ENCODE results near the gene SPG21.

Gene SPG21

GRCh38 chr15:64938192-64938591 lies 51.5 kb downstream of the SPG21 start:
- no peak for TF ChIP-seq CTCF (IDR thresholded peaks at IDR 0.05; ENCODE audit: low read depth, low read length)
- in situ Hi-C loops (cut with HindIII; ENCODE audit: low sequenced_read_pairs): no loop called here
- peak; percentile 6 for DNase-seq (ENCODE audit: low read depth, low spot score)
- H3K4me3 ChIP-seq (ENCODE audit: low read depth, low read length): no peak overlapping the region

- H3K4me3 ChIP-seq (ENCODE audit: low read depth, low read length): no peak overlapping the region
- no peak for DNase-seq (ENCODE audit: low read depth, low spot score)
- in situ Hi-C loops (cut with HindIII; ENCODE audit: low sequenced_read_pairs): no loop called here
- no peak for TF ChIP-seq CTCF (IDR thresholded peaks at IDR 0.05; ENCODE audit: low read depth, low read length)
Measured at GRCh38 chr15:64934023-64934422, 55.7 kb downstream of the SPG21 start.

- TF ChIP-seq CTCF (IDR thresholded peaks at IDR 0.05; ENCODE audit: low read depth, low read length): no peak
- in situ Hi-C loops (cut with HindIII; ENCODE audit: low sequenced_read_pairs): no loop called here
- no peak for DNase-seq (ENCODE audit: low read depth, low spot score)
- no peak overlapping the region for H3K4me3 ChIP-seq (ENCODE audit: low read depth, low read length)
Measured at GRCh38 chr15:64931381-64931780, 58.3 kb downstream of the SPG21 start.

- in situ Hi-C loops (cut with HindIII; ENCODE audit: low sequenced_read_pairs): no loop called here
- TF ChIP-seq CTCF (IDR thresholded peaks at IDR 0.05; ENCODE audit: low read depth, low read length): no peak
- H3K4me3 ChIP-seq (ENCODE audit: low read depth, low read length): no peak overlapping the region
- DNase-seq (ENCODE audit: low read depth, low spot score): peak; percentile 55
Measured at GRCh38 chr15:64930778-64931371, 58.8 kb downstream of the SPG21 start.

- in situ Hi-C loops (cut with HindIII; ENCODE audit: low sequenced_read_pairs): no loop called here
- no peak for TF ChIP-seq CTCF (IDR thresholded peaks at IDR 0.05; ENCODE audit: low read depth, low read length)
- no peak for DNase-seq (ENCODE audit: low read depth, low spot score)
- H3K4me3 ChIP-seq (ENCODE audit: low read depth, low read length): no peak overlapping the region
Measured at GRCh38 chr15:64930019-64930652, 59.6 kb downstream of the SPG21 start.

- no peak overlapping the region for H3K4me3 ChIP-seq (ENCODE audit: low read depth, low read length)
- in situ Hi-C loops (cut with HindIII; ENCODE audit: low sequenced_read_pairs): no loop called here
- DNase-seq (ENCODE audit: low read depth, low spot score): no peak
- TF ChIP-seq CTCF (IDR thresholded peaks at IDR 0.05; ENCODE audit: low read depth, low read length): no peak
Measured at GRCh38 chr15:64928626-64929220, 61.0 kb downstream of the SPG21 start.
